ENCODE measurements around the gene SGCB. TPM values are rescaled to one million over a fixed set of nuclear protein-coding genes. Genes with fewer than 3 reads are reported as not detected.

The SGCB gene, protein sequence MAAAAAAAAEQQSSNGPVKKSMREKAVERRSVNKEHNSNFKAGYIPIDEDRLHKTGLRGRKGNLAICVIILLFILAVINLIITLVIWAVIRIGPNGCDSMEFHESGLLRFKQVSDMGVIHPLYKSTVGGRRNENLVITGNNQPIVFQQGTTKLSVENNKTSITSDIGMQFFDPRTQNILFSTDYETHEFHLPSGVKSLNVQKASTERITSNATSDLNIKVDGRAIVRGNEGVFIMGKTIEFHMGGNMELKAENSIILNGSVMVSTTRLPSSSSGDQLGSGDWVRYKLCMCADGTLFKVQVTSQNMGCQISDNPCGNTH
- 10 to 100 TPM; 18.3 to 20.0 TPM for total RNA-seq

DNA sequence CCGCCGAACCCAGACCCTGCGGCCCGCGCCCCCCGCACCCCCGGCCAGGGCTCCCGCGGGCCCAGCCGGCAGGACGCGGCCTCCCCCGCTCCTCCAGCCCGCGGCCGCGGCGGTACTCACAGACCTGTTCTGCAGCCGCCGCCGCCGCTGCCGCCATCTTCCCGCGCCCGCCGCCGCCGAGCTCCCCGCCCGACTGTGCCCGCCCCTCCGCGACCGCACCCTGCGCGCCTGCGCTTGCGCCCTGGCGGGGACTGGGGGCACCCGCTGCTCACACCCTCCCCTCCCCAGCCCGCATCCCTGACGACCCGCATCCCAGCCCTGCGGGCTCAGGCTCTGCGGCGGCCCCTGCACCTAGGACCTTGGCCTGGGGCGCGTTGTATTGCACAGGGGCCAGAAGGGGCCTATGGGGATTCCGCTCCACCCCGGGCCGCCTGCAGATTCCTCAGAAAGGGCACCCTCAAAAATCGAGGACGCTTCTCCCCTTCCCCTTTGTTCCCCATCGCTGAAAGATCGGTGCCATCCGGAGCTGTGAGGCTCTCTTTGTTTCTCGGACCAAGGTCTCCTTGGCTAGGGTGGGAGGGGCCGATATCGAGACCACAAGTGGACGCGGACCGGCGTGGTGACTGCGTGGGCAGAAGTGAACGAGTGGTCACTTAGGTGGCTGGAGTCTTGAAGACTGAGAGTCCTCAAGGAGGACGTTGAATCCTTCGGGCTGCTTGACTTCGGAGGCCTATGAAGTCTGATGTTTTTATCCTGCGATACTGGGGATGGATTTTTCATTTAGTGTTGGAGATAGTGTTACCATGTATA is at the start of gene SGCB:
TSS of gene SGCB (minus strand) at position 197 of the 810 bp plus-strand sequence. CDS start at position 157, 40 bp downstream.

DNA sequence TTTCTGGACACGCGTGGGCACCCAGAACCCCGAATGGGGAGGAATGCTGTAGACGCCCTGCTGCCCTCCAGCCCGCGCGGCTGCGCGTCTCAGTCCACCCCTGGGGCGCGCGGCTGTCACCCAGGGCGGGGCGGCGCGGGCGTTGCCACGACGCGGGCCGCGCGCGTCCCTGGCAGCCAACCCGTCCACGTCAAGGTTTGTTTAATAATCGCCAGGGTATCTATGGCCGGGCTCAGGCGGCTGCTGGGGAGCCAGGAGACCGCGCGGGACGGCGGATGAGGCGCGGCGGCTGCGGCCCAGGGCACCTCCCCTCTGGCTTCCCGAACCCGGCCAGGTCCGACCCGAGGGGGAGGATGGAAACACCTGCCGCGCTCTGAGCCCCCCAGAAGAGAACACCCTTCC is 13.1 kb upstream of the SGCB start, which contains the start of gene SPATA18:
TSS of gene SPATA18 (plus strand) at position 92 of the 402 bp plus-strand sequence. CDS start 401 bp downstream, outside the sequence.

DNA sequence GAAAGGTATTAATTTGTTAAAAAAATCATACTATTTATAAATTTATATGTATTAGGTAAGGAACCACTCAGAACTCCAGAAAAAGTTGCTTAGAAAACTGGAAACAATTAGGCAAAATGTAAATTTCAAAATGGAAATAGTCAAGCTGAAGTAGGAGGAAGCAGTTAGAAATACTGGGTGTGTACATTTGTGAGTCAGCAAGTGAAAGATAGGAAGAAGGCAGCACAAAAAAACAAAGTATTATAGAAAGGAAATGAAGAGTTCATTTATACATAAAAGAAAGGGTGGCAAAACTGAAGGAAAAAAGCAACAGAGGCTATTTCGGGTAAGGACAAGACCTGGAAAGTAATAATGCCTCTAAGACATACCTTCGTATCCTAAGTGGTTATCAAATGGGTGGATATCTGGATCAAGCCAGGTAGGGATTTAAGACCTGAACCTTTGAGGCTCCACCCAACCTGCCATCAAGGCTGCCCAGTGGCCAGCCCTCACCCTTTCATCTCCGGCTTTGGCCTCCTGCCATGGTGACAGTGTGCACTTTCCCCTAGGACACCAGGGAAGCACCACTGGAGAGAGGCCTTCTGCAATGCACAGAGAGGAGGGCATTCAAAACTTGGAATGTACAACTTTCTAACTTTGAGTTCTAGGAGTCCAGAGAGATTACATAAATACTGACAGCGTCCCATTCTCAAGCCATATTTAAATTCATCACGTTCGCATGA is 18.0 kb downstream of the SGCB start, which contains the start of gene LRRC66:
TSS of gene LRRC66 (minus strand) at position 428 of the 722 bp plus-strand sequence. CDS start 2,750 bp downstream, outside the sequence.

Small RNA genes lying within 50 kb of the gene (small RNA-seq; reads per million reads assigned to genes)
- gene AC104784.1 = 0 reads per million in 2 donors

Other genes with a start within 250 kb of the SGCB start
- gene DCUN1D4, start 195.1 kb downstream of the SGCB start, total RNA-seq = 10 to 100 TPM; 34.8 to 42.3 TPM
- under 1 TPM; under 0.01 to 0.34 TPM for gene LRRC66, start 17.9 kb downstream of the SGCB start, total RNA-seq
- 10 to 100 TPM in 1 of 2 donors, 1 to 10 TPM in 1; 7.7 to 10.7 TPM for gene SPATA18, start 13.0 kb upstream of the SGCB start, total RNA-seq